ENCODE results near the gene WNT16.

GRCh38 chr7:121286742-121287734, 41.8 kb upstream of the WNT16 start:
- TF ChIP-seq CTCF (IDR thresholded peaks at IDR 0.05) (no peak), POLR2A (IDR thresholded peaks at IDR 0.05) (no peak)
